GM19023 (cell line): Measurements from ENCODE around the gene SOWAHA.
A peak's percentile ranks its signal among the peaks of the same experiment; 100 is the strongest.

Source experiments
- ATAC-seq: cut with Tn5 transposase; IDR thresholded peaks from one replicate; pipeline ENCODE4 v1.9.1; 2021; ENCODE audit warnings: mild to moderate bottlenecking, moderate library complexity; ENCODE audit not compliant: unreplicated experiment

The SOWAHA gene

GRCh38 chr5:132812781-132813598 is at the start of gene SOWAHA:
Gene SOWAHA, plus strand, starts transcription at chr5:132813302. Its CDS starts 320 bp downstream, at chr5:132813622.
- ATAC-seq: no peak

GRCh38 chr5:132764051-132764450 is 49.1 kb upstream of the SOWAHA start:
- ATAC-seq: no peak

- ATAC-seq: no peak
Observed at GRCh38 chr5:132764671-132765238, 48.3 kb upstream of the SOWAHA start.

GRCh38 chr5:132765311-132766019 is 47.6 kb upstream of the SOWAHA start:
- no peak for ATAC-seq

- no peak for ATAC-seq
Observed at GRCh38 chr5:132766020-132766805, 46.9 kb upstream of the SOWAHA start.

GRCh38 chr5:132766806-132767055 is 46.4 kb upstream of the SOWAHA start:
- ATAC-seq: no peak

- no peak for ATAC-seq
Observed at GRCh38 chr5:132767150-132767549, 46.0 kb upstream of the SOWAHA start.

- ATAC-seq: no peak
Observed at GRCh38 chr5:132768485-132768868, 44.6 kb upstream of the SOWAHA start.

- ATAC-seq: no peak
Observed at GRCh38 chr5:132770476-132771159, 42.5 kb upstream of the SOWAHA start.

GRCh38 chr5:132771503-132771998 is 41.6 kb upstream of the SOWAHA start:
- no peak for ATAC-seq

GRCh38 chr5:132772291-132773070 is 40.6 kb upstream of the SOWAHA start:
- no peak for ATAC-seq

GRCh38 chr5:132773114-132773513 is 40.0 kb upstream of the SOWAHA start:
- ATAC-seq: no peak

GRCh38 chr5:132773601-132774355 is 39.3 kb upstream of the SOWAHA start:
- no peak for ATAC-seq

GRCh38 chr5:132774406-132774805 is 38.7 kb upstream of the SOWAHA start:
- ATAC-seq: no peak

- ATAC-seq: no peak
Observed at GRCh38 chr5:132774896-132775295, 38.2 kb upstream of the SOWAHA start.

- no peak for ATAC-seq
Observed at GRCh38 chr5:132775476-132775961, 37.6 kb upstream of the SOWAHA start.

- ATAC-seq: peak; percentile 14
Observed at GRCh38 chr5:132776131-132776937, 36.8 kb upstream of the SOWAHA start.

- no peak for ATAC-seq
Observed at GRCh38 chr5:132776938-132777208, 36.2 kb upstream of the SOWAHA start.
